ENCODE data around the gene TENM4. TPM values are rescaled to one million over a fixed set of nuclear protein-coding genes. Genes with fewer than 3 reads are reported as not detected.

The TENM4 gene
- total RNA-seq, 1 donor from 2014 or later = 5.1 TPM

GRCh38 chr11:79467761-79468160, 26.9 kb upstream of the TENM4 start:
- no peak for DNase-seq (ENCODE audit: low spot score)
- no peak overlapping the region for H3K4me3 Mint-ChIP-seq
- H3F3A ChIP-seq (ENCODE audit: low read depth) = peaks cover 7% of the 10 kb centered on the region
- no peak overlapping the region for H3K4me3 ChIP-seq
- H3K36me3 ChIP-seq = no peaks in the 10 kb centered on the region
- no peak overlapping the region for H2AFZ ChIP-seq (replicated peaks)
- peaks cover 3% of the 10 kb centered on the region for H3K27me3 Mint-ChIP-seq (ENCODE audit: insufficient read depth, low read depth)
- no peak overlapping the region for H3K4me2 ChIP-seq
- no peaks in the 10 kb centered on the region for H3K27me3 ChIP-seq
- H3K9me3 Mint-ChIP-seq = no peaks in the 10 kb centered on the region
- no peak overlapping the region for H3K27ac ChIP-seq
- H3K36me3 Mint-ChIP-seq = no peaks in the 10 kb centered on the region
- H3K4me1 ChIP-seq = peaks cover 24% of the 10 kb centered on the region
- H3K9ac ChIP-seq = no peak overlapping the region
- no peaks in the 10 kb centered on the region for H3K9me3 ChIP-seq (ENCODE audit: low read depth)
- no peak overlapping the region for H3K27ac Mint-ChIP-seq
- H4K20me1 ChIP-seq (ENCODE audit: low read depth) = peaks cover 1% of the 10 kb centered on the region
- TF ChIP-seq EZH2 (IDR thresholded peaks at IDR 0.05) = no peak
- no peak for TF ChIP-seq EZH2phosphoT487 (IDR thresholded peaks at IDR 0.05)
- TF ChIP-seq CTCF (IDR thresholded peaks at IDR 0.05) = no peak
- no peaks in the 10 kb centered on the region for H3K79me2 ChIP-seq (ENCODE audit: low read depth)
- H3K4me1 Mint-ChIP-seq = peaks cover 19% of the 10 kb centered on the region

- peaks cover 3% of the 10 kb centered on the region for H3K27me3 Mint-ChIP-seq (ENCODE audit: insufficient read depth, low read depth)
- H3K4me1 Mint-ChIP-seq = peaks cover 8% of the 10 kb centered on the region
- Histone ChIP-seq H4K20me1 (ENCODE audit: low read depth) (no peaks in the 10 kb centered on the region), H3K27me3 (no peaks in the 10 kb centered on the region), H3K4me3 (no peak overlapping the region), H3K4me2 (no peak overlapping the region), H3K9ac (no peak overlapping the region), H3K36me3 (no peaks in the 10 kb centered on the region), H3K4me1 (peaks cover 10% of the 10 kb centered on the region), H2AFZ (replicated peaks) (no peak overlapping the region), H3K79me2 (ENCODE audit: low read depth) (no peaks in the 10 kb centered on the region), H3K27ac (no peak overlapping the region), H3K9me3 (ENCODE audit: low read depth) (no peaks in the 10 kb centered on the region), H3F3A (ENCODE audit: low read depth) (no peaks in the 10 kb centered on the region)
- H3K36me3 Mint-ChIP-seq = no peaks in the 10 kb centered on the region
- H3K4me3 Mint-ChIP-seq = no peak overlapping the region
- no peak overlapping the region for H3K27ac Mint-ChIP-seq
- TF ChIP-seq EZH2phosphoT487 (IDR thresholded peaks at IDR 0.05) = no peak
- TF ChIP-seq CTCF (IDR thresholded peaks at IDR 0.05) = no peak
- no peak for TF ChIP-seq EZH2 (IDR thresholded peaks at IDR 0.05)
- H3K9me3 Mint-ChIP-seq = no peaks in the 10 kb centered on the region
- DNase-seq (ENCODE audit: low spot score) = no peak
These were observed 25.6 kb upstream of the TENM4 start for GRCh38 chr11:79466411-79466810.

GRCh38 chr11:79465160-79465559, 24.3 kb upstream of the TENM4 start:
- DNase-seq (ENCODE audit: low spot score) = no peak
- Mint-ChIP-seq H3K27ac (no peak overlapping the region), H3K9me3 (no peaks in the 10 kb centered on the region), H3K4me1 (peaks cover 8% of the 10 kb centered on the region), H3K36me3 (no peaks in the 10 kb centered on the region), H3K27me3 (ENCODE audit: insufficient read depth, low read depth) (no peaks in the 10 kb centered on the region), H3K4me3 (no peak overlapping the region)
- no peak overlapping the region for H3K27ac ChIP-seq
- H2AFZ ChIP-seq (replicated peaks) = no peak overlapping the region
- no peaks in the 10 kb centered on the region for H3K4me1 ChIP-seq
- no peak overlapping the region for H3K4me3 ChIP-seq
- TF ChIP-seq CTCF (IDR thresholded peaks at IDR 0.05) = no peak
- no peak for TF ChIP-seq EZH2phosphoT487 (IDR thresholded peaks at IDR 0.05)
- no peak for TF ChIP-seq EZH2 (IDR thresholded peaks at IDR 0.05)
- no peaks in the 10 kb centered on the region for H3K9me3 ChIP-seq (ENCODE audit: low read depth)
- H3K27me3 ChIP-seq = no peaks in the 10 kb centered on the region
- H3K4me2 ChIP-seq = no peak overlapping the region
- H3K79me2 ChIP-seq (ENCODE audit: low read depth) = no peaks in the 10 kb centered on the region
- no peak overlapping the region for H3K9ac ChIP-seq
- no peaks in the 10 kb centered on the region for H4K20me1 ChIP-seq (ENCODE audit: low read depth)
- no peaks in the 10 kb centered on the region for H3K36me3 ChIP-seq
- no peaks in the 10 kb centered on the region for H3F3A ChIP-seq (ENCODE audit: low read depth)

Data from neural progenitor cell (in vitro differentiated cells).